ENCODE data around the gene GGA2. TPM values are rescaled to one million over a fixed set of nuclear protein-coding genes. Genes with fewer than 3 reads are reported as not detected.
"Not testable (repeated sequence)": the region's sequence is repeated elsewhere in the genome, so short reads cannot be mapped to it uniquely, and the experiment has no call there.

The GGA2 gene
- total and polyA plus RNA-seq, 8 donors, result 125 to 163 (median 142) TPM

DNA sequence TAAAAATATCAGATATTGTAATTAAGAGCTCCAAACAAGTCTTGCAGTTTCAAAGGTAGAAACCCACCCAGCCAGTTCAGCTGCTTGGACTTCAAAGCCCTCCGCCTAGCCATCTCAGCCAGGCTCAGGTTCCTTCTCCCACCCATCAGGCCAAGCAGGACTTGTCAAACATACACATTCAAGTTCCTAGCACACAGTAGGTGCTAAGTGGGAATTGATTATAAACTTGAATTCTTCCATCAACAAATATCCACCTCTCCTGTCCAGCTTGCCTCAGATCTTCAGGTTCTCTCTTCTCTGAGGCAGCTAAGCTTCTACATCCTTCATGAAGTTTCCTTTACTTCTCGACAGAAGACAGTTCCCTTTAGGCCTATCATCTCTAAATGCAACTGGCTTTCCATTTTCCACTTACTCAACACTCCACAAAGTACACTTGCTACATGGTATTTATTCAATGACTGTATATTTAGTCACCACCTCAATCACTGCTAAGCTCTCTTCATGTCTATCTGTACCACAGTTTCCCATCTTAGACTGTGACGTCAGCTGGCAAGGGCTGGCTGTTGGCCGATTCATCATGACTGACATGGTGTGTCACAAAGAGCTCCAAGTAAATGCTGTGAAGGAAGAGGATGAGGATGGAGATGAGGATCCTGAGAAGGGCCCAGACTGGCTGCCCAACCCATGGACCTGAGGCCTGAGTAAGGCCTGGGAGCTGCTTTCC, 44.0 kb downstream of the GGA2 start:
- Histone ChIP-seq H3K27ac (no peak overlapping the region), H3K36me3 (peaks cover 0 to 66% of the 10 kb centered on the region in 2 donors), H3K4me3 (no peak overlapping the region), H3K9me3 (no peaks in the 10 kb centered on the region), H3K4me1 (peaks cover 4 to 11% of the 10 kb centered on the region in 2 donors), H3K27me3 (no peaks in the 10 kb centered on the region)
- intact Hi-C loops (cut with DNase I), result no loop called here
- TF ChIP-seq, protein P1, sequence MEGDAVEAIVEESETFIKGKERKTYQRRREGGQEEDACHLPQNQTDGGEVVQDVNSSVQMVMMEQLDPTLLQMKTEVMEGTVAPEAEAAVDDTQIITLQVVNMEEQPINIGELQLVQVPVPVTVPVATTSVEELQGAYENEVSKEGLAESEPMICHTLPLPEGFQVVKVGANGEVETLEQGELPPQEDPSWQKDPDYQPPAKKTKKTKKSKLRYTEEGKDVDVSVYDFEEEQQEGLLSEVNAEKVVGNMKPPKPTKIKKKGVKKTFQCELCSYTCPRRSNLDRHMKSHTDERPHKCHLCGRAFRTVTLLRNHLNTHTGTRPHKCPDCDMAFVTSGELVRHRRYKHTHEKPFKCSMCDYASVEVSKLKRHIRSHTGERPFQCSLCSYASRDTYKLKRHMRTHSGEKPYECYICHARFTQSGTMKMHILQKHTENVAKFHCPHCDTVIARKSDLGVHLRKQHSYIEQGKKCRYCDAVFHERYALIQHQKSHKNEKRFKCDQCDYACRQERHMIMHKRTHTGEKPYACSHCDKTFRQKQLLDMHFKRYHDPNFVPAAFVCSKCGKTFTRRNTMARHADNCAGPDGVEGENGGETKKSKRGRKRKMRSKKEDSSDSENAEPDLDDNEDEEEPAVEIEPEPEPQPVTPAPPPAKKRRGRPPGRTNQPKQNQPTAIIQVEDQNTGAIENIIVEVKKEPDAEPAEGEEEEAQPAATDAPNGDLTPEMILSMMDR (IDR thresholded peaks at IDR 0.05), result no peak
- peak; percentile 4 for ATAC-seq
- peak in 1 of 4 donors; percentile 32 for DNase-seq

DNA sequence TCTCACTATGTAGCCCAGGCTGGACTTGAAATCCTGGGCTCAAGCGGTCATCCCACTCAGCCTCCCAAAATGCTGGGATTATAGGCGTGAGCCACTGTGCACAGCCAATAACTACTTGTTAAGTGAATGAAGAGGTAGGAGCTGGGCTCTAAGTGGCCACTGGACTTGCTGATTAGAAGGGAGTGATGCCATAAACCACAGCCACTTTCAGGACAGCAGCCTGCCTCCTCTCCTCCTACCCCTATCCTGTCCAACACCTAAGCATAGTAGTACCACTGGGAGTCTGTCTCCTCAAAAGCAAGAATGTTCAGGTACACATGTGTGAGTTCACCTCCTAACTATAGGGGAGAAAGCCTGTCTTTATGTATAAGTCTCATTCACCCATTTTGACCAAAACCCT, 45.1 kb downstream of the GGA2 start:
- H3K36me3 ChIP-seq, result peaks cover 0 to 55% of the 10 kb centered on the region in 2 donors
- no peak overlapping the region for H3K27ac ChIP-seq
- no peaks in the 10 kb centered on the region for H3K27me3 ChIP-seq
- H3K9me3 ChIP-seq, result no peaks in the 10 kb centered on the region
- intact Hi-C loops (cut with DNase I), result no loop called here
- H3K4me3 ChIP-seq, result no peak overlapping the region
- TF ChIP-seq, protein P1 (IDR thresholded peaks at IDR 0.05), result no peak
- DNase-seq, result no peak
- no peak for ATAC-seq
- H3K4me1 ChIP-seq, result peaks cover 4 to 11% of the 10 kb centered on the region in 2 donors

DNA sequence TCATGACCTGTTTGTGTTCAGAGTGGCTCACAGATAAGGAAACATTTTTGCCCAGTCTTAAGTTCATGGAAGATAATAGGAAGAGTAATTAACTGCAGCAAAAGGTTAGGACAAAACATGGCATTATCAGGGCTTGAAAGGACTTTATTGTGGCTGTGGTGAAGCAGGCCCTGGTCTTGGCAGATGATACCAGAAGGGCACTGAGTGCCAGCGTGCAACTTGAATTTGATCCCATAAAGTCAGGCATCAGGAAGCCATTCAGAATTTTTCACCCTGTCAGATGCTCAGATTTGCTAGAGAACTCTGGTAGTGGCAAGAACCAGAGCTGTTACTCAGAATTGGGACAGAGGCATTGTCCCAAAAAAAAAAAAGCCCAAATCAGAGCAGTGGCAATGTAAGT, 46.1 kb downstream of the GGA2 start:
- DNase-seq, result no peak
- peaks cover 0 to 45% of the 10 kb centered on the region in 2 donors for H3K36me3 ChIP-seq
- intact Hi-C loops (cut with DNase I), result no loop called here
- no peak overlapping the region for H3K4me3 ChIP-seq
- no peak overlapping the region for H3K27ac ChIP-seq
- TF ChIP-seq, protein P1 (IDR thresholded peaks at IDR 0.05), result no peak
- no peak for ATAC-seq
- H3K4me1 ChIP-seq, result peaks cover 4 to 8% of the 10 kb centered on the region in 2 donors
- no peaks in the 10 kb centered on the region for H3K9me3 ChIP-seq
- H3K27me3 ChIP-seq, result no peaks in the 10 kb centered on the region

DNA sequence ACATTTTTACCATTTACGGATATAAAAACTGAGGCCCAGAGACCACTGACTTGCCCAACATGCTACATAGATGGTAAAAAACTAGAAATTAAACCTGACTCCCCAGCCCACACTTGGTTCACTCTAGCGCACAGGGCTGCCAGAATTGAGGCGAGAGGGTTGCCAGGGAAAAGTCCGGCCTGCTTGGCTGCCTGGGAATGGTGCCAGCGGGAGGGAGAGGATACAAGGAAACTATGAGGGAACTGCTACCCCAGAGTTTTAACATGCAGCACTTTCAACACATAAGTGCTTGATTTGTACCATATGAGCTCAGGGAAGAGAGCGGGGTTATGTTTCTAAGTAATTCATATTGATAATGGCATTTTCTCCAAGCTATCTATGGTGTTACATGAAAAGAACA, 47.3 kb downstream of the GGA2 start:
- H3K4me1 ChIP-seq; H3K27me3 ChIP-seq; H3K9me3 ChIP-seq; H3K4me3 ChIP-seq; intact Hi-C loops (cut with DNase I): not testable (repeated sequence)
- Histone ChIP-seq H3K36me3 (peaks cover 0 to 33% of the 10 kb centered on the region in 2 donors), H3K27ac (peak overlapping the region in 1 of 2 donors; percentile 18)
- ATAC-seq, result peak; percentile 84
- peak; percentile 71 to 87 (median 82) for DNase-seq

DNA sequence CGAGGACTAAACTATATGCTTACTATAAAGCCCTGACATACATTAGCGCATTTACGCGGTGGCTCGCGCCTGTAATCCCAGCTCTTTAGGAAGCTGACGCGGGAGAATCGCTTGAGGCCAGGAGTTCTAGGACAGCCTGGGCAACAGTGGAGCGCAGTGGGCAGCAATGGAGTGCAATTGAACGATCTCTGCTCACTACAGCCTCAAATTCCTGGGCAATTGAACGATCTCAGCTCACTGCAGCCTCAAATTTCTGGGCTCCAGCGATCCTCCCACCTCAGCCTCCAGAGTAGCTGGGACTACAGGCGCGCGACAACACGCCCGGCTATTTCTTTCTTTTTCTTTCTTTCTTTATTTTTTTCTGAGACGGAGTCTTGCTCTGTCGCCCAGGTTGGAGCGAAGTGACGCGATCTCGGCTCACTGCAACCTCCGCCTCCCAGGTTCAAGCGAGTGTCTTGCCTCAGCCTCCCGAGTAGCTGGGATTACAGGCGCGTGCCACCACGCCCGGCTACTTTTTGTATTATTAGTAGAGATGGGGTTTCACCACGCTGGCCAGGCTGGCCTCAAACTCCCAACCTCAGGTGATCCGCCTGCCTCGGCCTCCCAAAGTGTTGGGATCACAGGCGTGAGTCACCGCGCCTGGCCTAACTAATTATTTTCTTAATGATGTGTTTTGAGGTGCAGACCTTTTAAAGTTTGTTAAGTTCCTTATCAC, 56.8 kb downstream of the GGA2 start:
- peak overlapping the region; percentile 78 to 98 for H3K4me3 ChIP-seq
- ATAC-seq (no peak), DNase-seq (no peak)
- TF ChIP-seq, protein P1 (IDR thresholded peaks at IDR 0.05), result no peak
- H3K4me1 ChIP-seq, result peaks cover 5 to 33% of the 10 kb centered on the region in 2 donors
- no peaks in the 10 kb centered on the region for H3K36me3 ChIP-seq
- intact Hi-C loops (cut with DNase I), result no loop called here
- H3K9me3 ChIP-seq, result no peaks in the 10 kb centered on the region
- no peaks in the 10 kb centered on the region for H3K27me3 ChIP-seq
- peak overlapping the region in 1 of 2 donors; percentile 90 for H3K27ac ChIP-seq
